HG03520 (cell line): ENCODE results near the gene HIF3A.

Experiments
- ATAC-seq: cut with Tn5 transposase; IDR thresholded peaks from one replicate; pipeline ENCODE4 v1.9.1; 2021; ENCODE audit warnings: mild to moderate bottlenecking, moderate library complexity; ENCODE audit not compliant: unreplicated experiment

The HIF3A gene

GRCh38 chr19:46380690-46381089 lies 83.8 kb downstream of the HIF3A start:
- no peak for ATAC-seq

GRCh38 chr19:46381346-46381745 lies 84.5 kb downstream of the HIF3A start:
- no peak for ATAC-seq

GRCh38 chr19:46381756-46382345 lies 85.0 kb downstream of the HIF3A start:
- ATAC-seq = no peak

- no peak for ATAC-seq
These were observed 86.5 kb downstream of the HIF3A start for GRCh38 chr19:46383171-46383815.

- ATAC-seq = no peak
These were observed 87.0 kb downstream of the HIF3A start for GRCh38 chr19:46383846-46384245.

- no peak for ATAC-seq
These were observed 87.6 kb downstream of the HIF3A start for GRCh38 chr19:46384396-46384795.

- no peak for ATAC-seq
These were observed 88.8 kb downstream of the HIF3A start for GRCh38 chr19:46385636-46386035.

- no peak for ATAC-seq
These were observed 89.3 kb downstream of the HIF3A start for GRCh38 chr19:46386151-46386550.

GRCh38 chr19:46386996-46387712 lies 90.3 kb downstream of the HIF3A start:
- ATAC-seq = no peak

- no peak for ATAC-seq
These were observed 90.9 kb downstream of the HIF3A start for GRCh38 chr19:46387713-46388130.

GRCh38 chr19:46388311-46389095 lies 91.7 kb downstream of the HIF3A start:
- ATAC-seq = no peak

GRCh38 chr19:46390121-46390858 lies 93.4 kb downstream of the HIF3A start:
- no peak for ATAC-seq

GRCh38 chr19:46390866-46391265 lies 94.0 kb downstream of the HIF3A start:
- ATAC-seq = no peak

GRCh38 chr19:46391296-46392251 lies 94.7 kb downstream of the HIF3A start:
- no peak for ATAC-seq

- ATAC-seq = no peak
These were observed 95.5 kb downstream of the HIF3A start for GRCh38 chr19:46392252-46392801.

GRCh38 chr19:46392837-46393236 lies 96.0 kb downstream of the HIF3A start:
- no peak for ATAC-seq
